ENCODE data around the gene TBC1D8B. TPM values are rescaled to one million over a fixed set of nuclear protein-coding genes. Genes with fewer than 3 reads are reported as not detected.
A peak's percentile ranks its signal among the peaks of the same experiment; 100 is the strongest.

Gene TBC1D8B
- total and polyA plus RNA-seq, 2 experiments from 2014 or later, result 9.3 to 12.1 TPM

DNA sequence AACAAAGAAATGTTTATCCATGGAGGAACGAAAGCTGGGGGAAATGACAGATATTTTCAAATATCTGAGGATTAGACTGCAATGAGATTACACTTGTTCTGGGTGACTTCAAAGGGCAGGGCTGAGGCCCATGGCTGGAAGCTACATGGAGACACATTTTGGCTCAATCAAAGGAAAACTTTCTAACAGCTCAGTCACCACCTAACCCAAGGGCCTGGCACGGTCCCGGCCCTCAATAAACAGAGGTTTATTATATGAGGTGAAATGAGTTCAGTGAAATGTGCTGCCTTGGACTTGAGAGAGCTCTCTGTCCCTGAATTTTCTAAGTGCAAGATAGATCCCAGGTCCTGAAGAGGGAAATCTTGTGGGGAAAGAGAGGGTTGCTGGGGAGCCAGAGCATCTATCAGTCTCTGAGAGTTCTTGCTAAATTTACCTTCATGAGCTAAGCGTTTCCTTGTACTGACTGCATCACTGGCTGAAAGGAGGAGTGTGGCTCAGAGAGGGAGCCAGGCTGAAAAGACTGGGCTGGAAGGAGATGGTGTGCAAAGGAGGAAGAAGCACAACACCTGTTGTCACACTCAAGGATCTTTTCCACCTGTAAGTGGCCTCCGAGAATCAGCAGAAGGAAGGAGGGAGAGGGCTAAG, 102.7 kb downstream of the TBC1D8B start:
- 36 to 42% methylated on average over 4 of the region's 5 CpGs for WGBS, 2 experiments (ENCODE audit: low coverage in 1 of 2, low lambda C conversion rate in 2 of 2, missing lambda C conversion rate in 2 of 2)
- in situ Hi-C loops (cut with MboI), result no loop called here
- Histone ChIP-seq H3K36me3 (ENCODE audit: low read depth) (no peaks in the 10 kb centered on the region), H3K9ac (no peak overlapping the region), H2AFZ (no peak overlapping the region), H3F3A (ENCODE audit: insufficient read depth) (no peaks in the 10 kb centered on the region), H3K4me1 (ENCODE audit: insufficient read depth) (no peaks in the 10 kb centered on the region), H4K20me1 (ENCODE audit: insufficient read depth) (no peaks in the 10 kb centered on the region), H3K9me3 (ENCODE audit: low read depth) (no peaks in the 10 kb centered on the region), H3K27ac (no peak overlapping the region), H3K79me2 (ENCODE audit: insufficient read depth) (no peaks in the 10 kb centered on the region), H3K4me2 (ENCODE audit: unreplicated experiment) (no peak overlapping the region), H3K27me3 (replicated peaks; ENCODE audit: insufficient read depth) (no peaks in the 10 kb centered on the region), H3K9me2 (ENCODE audit: insufficient read depth) (no peaks in the 10 kb centered on the region), H3K4me3 (no peak overlapping the region)
- DNase-seq, result no peak
- TF ChIP-seq EZH2 (IDR thresholded peaks at IDR 0.05; ENCODE audit: insufficient read depth, poor library complexity, severe bottlenecking) (no peak), EZH2phosphoT487 (IDR thresholded peaks at IDR 0.05; ENCODE audit: insufficient read depth, low read depth) (no peak)

DNA sequence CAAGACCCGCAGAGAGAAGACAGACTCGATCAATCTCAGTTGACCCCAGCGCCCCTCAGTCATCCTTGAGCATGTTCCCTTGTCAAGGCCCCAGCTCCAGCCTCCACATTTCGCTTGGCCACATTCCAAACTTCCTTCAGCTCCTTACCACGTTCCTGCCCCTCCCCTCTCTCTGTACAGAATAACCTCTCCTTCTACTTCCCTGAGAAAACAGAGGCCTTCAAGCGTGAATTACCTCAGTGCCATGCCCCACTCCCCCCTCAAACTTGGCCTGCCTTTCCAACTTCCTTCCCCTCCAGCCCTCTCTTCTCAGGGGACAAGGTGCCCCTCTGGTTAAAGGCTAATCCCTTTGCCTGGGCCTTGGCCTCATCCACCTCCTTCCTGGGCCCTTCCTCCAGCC, 103.9 kb downstream of the TBC1D8B start:
- Histone ChIP-seq H3K9ac (no peak overlapping the region), H3F3A (ENCODE audit: insufficient read depth) (no peaks in the 10 kb centered on the region), H3K9me3 (ENCODE audit: low read depth) (no peaks in the 10 kb centered on the region), H2AFZ (no peak overlapping the region), H3K27me3 (replicated peaks; ENCODE audit: insufficient read depth) (no peaks in the 10 kb centered on the region), H3K4me2 (ENCODE audit: unreplicated experiment) (no peak overlapping the region), H3K4me1 (ENCODE audit: insufficient read depth) (no peaks in the 10 kb centered on the region), H3K4me3 (no peak overlapping the region), H3K36me3 (ENCODE audit: low read depth) (no peaks in the 10 kb centered on the region), H3K9me2 (ENCODE audit: insufficient read depth) (no peaks in the 10 kb centered on the region), H3K79me2 (ENCODE audit: insufficient read depth) (no peaks in the 10 kb centered on the region), H4K20me1 (ENCODE audit: insufficient read depth) (no peaks in the 10 kb centered on the region), H3K27ac (no peak overlapping the region)
- WGBS, 2 experiments (ENCODE audit: low coverage in 1 of 2, low lambda C conversion rate in 2 of 2, missing lambda C conversion rate in 2 of 2), result 71 to 75% methylated on average over 2 to 6 of the region's 6 CpGs
- in situ Hi-C loops (cut with MboI), result no loop called here
- DNase-seq, result no peak
- TF ChIP-seq EZH2phosphoT487 (IDR thresholded peaks at IDR 0.05; ENCODE audit: insufficient read depth, low read depth) (no peak), EZH2 (IDR thresholded peaks at IDR 0.05; ENCODE audit: insufficient read depth, poor library complexity, severe bottlenecking) (no peak)

DNA sequence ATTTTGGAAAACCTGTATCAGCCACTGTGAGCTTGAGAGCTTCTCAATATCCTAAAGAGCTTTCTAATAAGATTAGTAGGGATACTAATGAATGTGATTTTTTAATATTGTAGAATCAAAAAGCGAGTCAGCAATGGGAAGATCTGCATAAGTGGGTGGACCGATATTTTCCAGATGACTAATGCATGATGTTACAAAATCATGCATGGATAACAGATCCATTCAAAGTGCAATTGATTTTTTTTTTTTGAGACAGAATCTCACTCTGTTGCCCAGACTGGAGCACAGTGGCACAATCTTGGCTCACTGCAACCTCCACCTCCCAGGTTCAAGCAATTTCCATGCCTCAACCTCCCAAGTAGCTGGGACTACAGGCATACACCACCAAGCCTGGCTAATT, 110.4 kb downstream of the TBC1D8B start:
- WGBS, 2 experiments (ENCODE audit: low coverage in 1 of 2, low lambda C conversion rate in 2 of 2, missing lambda C conversion rate in 2 of 2), result 4 to 6% methylated on average over 2 of the region's 2 CpGs
- in situ Hi-C loops (cut with MboI), result no loop called here
- no peaks in the 10 kb centered on the region for H3K9me2 ChIP-seq (ENCODE audit: insufficient read depth)
- H3K9ac ChIP-seq, result no peak overlapping the region
- no peak overlapping the region for H3K4me3 ChIP-seq
- H4K20me1 ChIP-seq (ENCODE audit: insufficient read depth), result no peaks in the 10 kb centered on the region
- H3K4me1 ChIP-seq (ENCODE audit: insufficient read depth), result peaks cover 5% of the 10 kb centered on the region; the same call in 1 of the 2 replicates
- peak; percentile 61 for DNase-seq
- TF ChIP-seq EZH2phosphoT487 (IDR thresholded peaks at IDR 0.05; ENCODE audit: insufficient read depth, low read depth) (no peak), EZH2 (IDR thresholded peaks at IDR 0.05; ENCODE audit: insufficient read depth, poor library complexity, severe bottlenecking) (no peak)
- no peaks in the 10 kb centered on the region for H3K27me3 ChIP-seq (replicated peaks; ENCODE audit: insufficient read depth)
- H3K36me3 ChIP-seq (ENCODE audit: low read depth), result no peaks in the 10 kb centered on the region
- H3K27ac ChIP-seq, result no peak overlapping the region
- no peak overlapping the region for H2AFZ ChIP-seq
- H3F3A ChIP-seq (ENCODE audit: insufficient read depth), result no peaks in the 10 kb centered on the region
- H3K79me2 ChIP-seq (ENCODE audit: insufficient read depth), result no peaks in the 10 kb centered on the region
- no peaks in the 10 kb centered on the region for H3K9me3 ChIP-seq (ENCODE audit: low read depth)
- H3K4me2 ChIP-seq (ENCODE audit: unreplicated experiment), result peak overlapping the region; percentile 7

DNA sequence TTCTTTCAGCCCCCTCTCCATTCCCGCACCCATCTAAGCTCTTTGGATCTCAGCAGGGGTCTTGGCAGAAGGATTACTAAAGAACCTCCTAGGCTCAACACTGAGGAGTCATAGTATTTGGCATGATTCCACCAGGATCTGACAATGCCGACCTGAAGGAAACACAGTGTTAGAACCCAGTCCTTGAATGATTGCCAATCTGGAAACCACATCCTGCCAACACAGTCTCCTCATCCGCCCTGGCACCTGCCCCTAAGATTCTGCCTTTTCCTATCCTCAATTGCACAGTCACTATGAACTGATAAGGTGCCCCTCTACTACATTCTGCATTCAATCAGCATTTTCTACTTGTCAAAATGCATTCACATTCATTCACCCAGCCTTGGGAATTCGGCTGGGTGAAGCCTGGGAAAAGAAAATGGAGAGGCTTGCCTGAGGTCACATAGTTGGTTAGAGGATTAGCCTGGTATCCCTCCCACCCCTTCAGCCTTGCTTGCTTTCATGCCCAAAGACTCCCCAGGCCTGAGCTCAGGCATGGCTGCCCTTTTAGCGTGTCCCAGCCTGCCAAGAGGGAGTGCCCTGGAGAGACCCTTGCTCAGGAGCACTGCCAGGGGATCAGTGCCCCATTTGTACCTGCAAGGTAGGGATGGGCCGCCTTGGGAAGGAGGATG, 115.5 kb downstream of the TBC1D8B start:
- DNase-seq, result peak; percentile 36
- in situ Hi-C loops (cut with MboI), result no loop called here

More for the DNA sequence above, 115.5 kb downstream of the TBC1D8B start:
- H3K9me3 ChIP-seq (ENCODE audit: low read depth), result no peaks in the 10 kb centered on the region
- 52 to 56% methylated on average over 5 to 6 of the region's 6 CpGs for WGBS, 2 experiments (ENCODE audit: low coverage in 1 of 2, low lambda C conversion rate in 2 of 2, missing lambda C conversion rate in 2 of 2)
- no peaks in the 10 kb centered on the region for H3F3A ChIP-seq (ENCODE audit: insufficient read depth)
- H2AFZ ChIP-seq, result no peak overlapping the region
- H3K27me3 ChIP-seq (replicated peaks; ENCODE audit: insufficient read depth), result no peaks in the 10 kb centered on the region
- H3K9ac ChIP-seq, result no peak overlapping the region
- 0 out of 2 replicates have a peak, but pooled peaks cover 4% of the 10 kb centered on the region for H3K4me1 ChIP-seq (ENCODE audit: insufficient read depth)
- H3K9me2 ChIP-seq (ENCODE audit: insufficient read depth), result no peaks in the 10 kb centered on the region
- no peaks in the 10 kb centered on the region for H3K79me2 ChIP-seq (ENCODE audit: insufficient read depth)
- H3K36me3 ChIP-seq (ENCODE audit: low read depth), result no peaks in the 10 kb centered on the region
- TF ChIP-seq EZH2 (IDR thresholded peaks at IDR 0.05; ENCODE audit: insufficient read depth, poor library complexity, severe bottlenecking) (no peak), EZH2phosphoT487 (IDR thresholded peaks at IDR 0.05; ENCODE audit: insufficient read depth, low read depth) (no peak)
- H3K4me2 ChIP-seq (ENCODE audit: unreplicated experiment), result no peak overlapping the region
- H4K20me1 ChIP-seq (ENCODE audit: insufficient read depth), result no peaks in the 10 kb centered on the region
- no peak overlapping the region for H3K4me3 ChIP-seq
- no peak overlapping the region for H3K27ac ChIP-seq

Data from GM23248 (cell line).